Stimulated activated CD8-positive, alpha-beta memory T cell treated with anti-CD3 and anti-CD28 coated beads, Interleukin-15, amount 100 ng/mL, for 1 hour (primary cell): ENCODE measurements around the gene GNA12.
"Not testable (repeated sequence)": the region's sequence is repeated elsewhere in the genome, so short reads cannot be mapped to it uniquely, and the experiment has no call there.

Source experiments
- DNase-seq: peaks from one replicate; pipeline ENCODE4 v3.0.0-alpha.2; 2020; ENCODE audit warnings: low read depth

GNA12 gene

GRCh38 chr7:2711895-2712675, 132.0 kb downstream of the GNA12 start:
- DNase-seq, result no peak

GRCh38 chr7:2710901-2711551, 133.1 kb downstream of the GNA12 start:
- no peak for DNase-seq

GRCh38 chr7:2710286-2710655, 133.8 kb downstream of the GNA12 start:
- no peak for DNase-seq

GRCh38 chr7:2709553-2710285, 134.4 kb downstream of the GNA12 start:
- DNase-seq, result peak; percentile 53

- no peak for DNase-seq
These were observed 135.4 kb downstream of the GNA12 start for GRCh38 chr7:2708547-2709310.

- DNase-seq, result no peak
These were observed 136.1 kb downstream of the GNA12 start for GRCh38 chr7:2708041-2708440.

- no peak for DNase-seq
These were observed 136.6 kb downstream of the GNA12 start for GRCh38 chr7:2707481-2707880.

- DNase-seq, result no peak
These were observed 137.4 kb downstream of the GNA12 start for GRCh38 chr7:2706685-2707126.

GRCh38 chr7:2705371-2706096, 138.6 kb downstream of the GNA12 start:
- no peak for DNase-seq

- no peak for DNase-seq
These were observed 141.5 kb downstream of the GNA12 start for GRCh38 chr7:2702594-2702957.

- DNase-seq, result no peak
These were observed 142.1 kb downstream of the GNA12 start for GRCh38 chr7:2701832-2702593.

- DNase-seq, result no peak
These were observed 142.7 kb downstream of the GNA12 start for GRCh38 chr7:2701424-2701823.

GRCh38 chr7:2700141-2700850, 143.8 kb downstream of the GNA12 start:
- no peak for DNase-seq

GRCh38 chr7:2699289-2699620, 144.9 kb downstream of the GNA12 start:
- DNase-seq, result no peak

GRCh38 chr7:2698581-2699288, 145.4 kb downstream of the GNA12 start:
- no peak for DNase-seq

GRCh38 chr7:2694122-2694436, 150.0 kb downstream of the GNA12 start:
- not testable (repeated sequence) for DNase-seq

GRCh38 chr7:2693420-2694121, 150.5 kb downstream of the GNA12 start:
- not testable (repeated sequence) for DNase-seq

- DNase-seq, result no peak
These were observed 151.6 kb downstream of the GNA12 start for GRCh38 chr7:2692543-2692942.

- DNase-seq, result not testable (repeated sequence)
These were observed 152.1 kb downstream of the GNA12 start for GRCh38 chr7:2691932-2692439.
